Neural cell (in vitro differentiated cells): Measurements from ENCODE around the gene ALDH1A1. TPM values are rescaled to one million over a fixed set of nuclear protein-coding genes. Genes with fewer than 3 reads are reported as not detected.

ENCODE experiments used
- H2AFZ ChIP-seq: fragments of 200-600, 300-800 bp; sonication (generic), shearing (Covaris generic); 2 replicates; pipeline ENCODE4 v1.6.0; 2014; ENCODE audit warnings: low read depth, mild to moderate bottlenecking, antibody characterized with exemption, low read length, moderate library complexity
- H3F3A ChIP-seq: fragments of 200-600 bp; shearing (Covaris generic); 2 replicates; pipeline ENCODE4 v1.6.1; 2016; ENCODE audit warnings: mild to moderate bottlenecking, moderate library complexity, mixed read lengths, antibody characterized with exemption, low read length; ENCODE audit not compliant: insufficient read depth, poor library complexity, severe bottlenecking
- H3K27ac ChIP-seq: fragments of 200-600, 300-800 bp; sonication (generic), shearing (Covaris generic); 2 replicates; pipeline ENCODE4 v1.5.1; 2014; ENCODE audit warnings: mild to moderate bottlenecking, low read length, moderate library complexity
- H3K27me3 ChIP-seq: fragments of 300-800, 200-600 bp; sonication (generic), shearing (Covaris generic); 2 replicates; pipeline ENCODE4 v1.6.0; 2014; ENCODE audit warnings: mild to moderate bottlenecking, low read depth, low read length, moderate library complexity; ENCODE audit not compliant: insufficient read depth
- H3K36me3 ChIP-seq: fragments of 300-800, 200-600 bp; sonication (generic), shearing (Covaris generic); 2 replicates; pipeline ENCODE4 v1.5.1; 2014; ENCODE audit warnings: mild to moderate bottlenecking, antibody characterized with exemption, low read length, moderate library complexity; ENCODE audit not compliant: insufficient read depth
- H3K4me2 ChIP-seq: fragments of 300-800, 200-600 bp; sonication (generic), shearing (Covaris generic); 2 replicates; pipeline ENCODE4 v1.6.0; 2014; ENCODE audit warnings: mild to moderate bottlenecking, low read length
- H3K4me3 ChIP-seq: fragments of 300-800, 200-600 bp; sonication (generic), shearing (Covaris generic); 2 replicates; pipeline ENCODE4 v1.5.1; 2014; ENCODE audit warnings: mild to moderate bottlenecking, low read length, moderate library complexity
- H3K79me2 ChIP-seq: fragments of 200-600 bp; shearing (Covaris generic); replicated peaks from 2 replicates; pipeline ENCODE4 v1.6.0; 2014; ENCODE audit warnings: mild to moderate bottlenecking, low read length, moderate library complexity; ENCODE audit not compliant: insufficient read depth
- H3K9ac ChIP-seq: fragments of 300-800, 200-600 bp; sonication (generic), shearing (Covaris generic); 2 replicates; pipeline ENCODE4 v1.6.1; 2016; ENCODE audit warnings: mild to moderate bottlenecking, low read length, mixed read lengths
- H3K9me2 ChIP-seq: fragments of 200-600 bp; shearing (Covaris generic); 2 replicates; pipeline ENCODE4 v1.6.1; 2016; ENCODE audit warnings: mild to moderate bottlenecking, low read length, mixed read lengths; ENCODE audit not compliant: insufficient read depth
- H3K9me3 ChIP-seq: fragments of 200-600, 300-800 bp; sonication (generic), shearing (Covaris generic); 2 replicates; pipeline ENCODE4 v1.6.1; 2016; ENCODE audit warnings: mild to moderate bottlenecking, mixed run types, low read length, moderate library complexity, mixed read lengths
- H4K20me1 ChIP-seq: fragments of 200-600 bp; shearing (Covaris generic); 2 replicates; pipeline ENCODE4 v1.6.1; 2016; ENCODE audit warnings: mild to moderate bottlenecking, mixed run types; ENCODE audit not compliant: insufficient read depth
- CTCF ChIP-seq: fragments of 450-650 bp; IDR thresholded peaks from 2 replicates; pipeline ENCODE4 v1.5.1; 2014; ENCODE audit warnings: antibody characterized with exemption, mild to moderate bottlenecking, moderate library complexity; ENCODE audit not compliant: poor library complexity, severe bottlenecking
- EP300 ChIP-seq: fragments of 450-650 bp; conservative IDR thresholded peaks from 2 replicates; pipeline ENCODE4 v1.6.1; 2014; ENCODE audit warnings: antibody characterized with exemption, mild to moderate bottlenecking, moderate library complexity; ENCODE audit not compliant: poor library complexity, severe bottlenecking
- EZH2 ChIP-seq: fragments of 200-600, 300-800 bp; shearing (Covaris generic), sonication (generic); IDR thresholded peaks from 2 replicates; pipeline ENCODE4 v1.6.1; 2014; ENCODE audit warnings: antibody characterized with exemption, low read length, borderline replicate concordance, mild to moderate bottlenecking; ENCODE audit not compliant: insufficient read depth, poor library complexity, severe bottlenecking
- MXI1 ChIP-seq: fragments of 450-650 bp; conservative IDR thresholded peaks from 2 replicates; pipeline ENCODE4 v1.6.1; 2014; ENCODE audit warnings: antibody characterized with exemption, mild to moderate bottlenecking; ENCODE audit not compliant: poor library complexity, severe bottlenecking
- POLR2AphosphoS5 ChIP-seq: IDR thresholded peaks from 2 replicates; pipeline ENCODE4 v1.6.1; 2012
- RAD21 ChIP-seq: fragments of 450-650 bp; conservative IDR thresholded peaks from 2 replicates; pipeline ENCODE4 v1.6.1; 2014; ENCODE audit warnings: antibody characterized with exemption, mild to moderate bottlenecking, moderate library complexity
- SMC3 ChIP-seq: fragments of 450-650 bp; conservative IDR thresholded peaks from 2 replicates; pipeline ENCODE4 v1.6.1; 2014; ENCODE audit warnings: antibody characterized with exemption, mild to moderate bottlenecking, moderate library complexity; ENCODE audit not compliant: poor library complexity
- TAF1 ChIP-seq: IDR thresholded peaks from 2 replicates; pipeline ENCODE4 v1.6.1; 2012; ENCODE audit warnings: low read depth
- polyA plus RNA-seq: library from polyadenylated mRNA; depleted of rRNA; stranded (reverse); fragments of >200 nt; gene quantifications from 2 replicates; pipeline ENCODE4 v1.2.3, GENCODE V29; 2014
- TF ChIP-seq, protein P1 (sequence below): IDR thresholded peaks from 2 replicates; pipeline ENCODE4 v1.6.1; 2012; ENCODE audit warnings: borderline replicate concordance

Gene ALDH1A1
- polyA plus RNA-seq, 1 donor from 2014 or later, result not detected

DNA sequence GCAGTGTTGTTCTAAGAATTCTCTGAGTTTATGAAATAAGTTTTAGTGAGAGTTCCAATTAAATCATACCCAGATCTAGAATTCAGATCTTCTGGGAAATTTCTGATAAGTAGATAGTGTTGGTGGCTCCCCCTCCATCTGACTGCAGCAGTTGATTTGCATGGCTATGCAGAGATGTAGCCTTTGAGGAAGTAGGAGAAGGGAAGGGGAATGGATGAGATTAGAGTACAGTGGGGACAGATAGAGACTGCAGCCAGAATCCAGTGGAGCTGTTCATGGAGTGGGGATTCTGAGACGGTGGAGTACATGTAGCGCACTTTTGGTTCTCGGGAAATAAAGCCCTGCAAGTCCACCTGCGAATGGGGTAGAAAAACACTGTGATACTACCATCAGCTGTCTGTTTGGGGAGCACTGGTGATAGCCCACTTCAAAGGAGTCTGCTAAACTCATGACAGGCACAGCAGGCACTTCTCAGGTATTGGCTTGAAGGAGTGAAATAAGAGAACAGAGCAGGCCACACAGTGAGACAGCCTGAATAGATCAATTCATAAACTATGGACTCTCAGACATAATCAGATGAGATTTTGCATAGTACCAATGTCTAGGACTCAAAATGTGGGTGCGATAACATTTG, 96.8 kb downstream of the ALDH1A1 start:
- H3K27me3 ChIP-seq, result no peaks in the 10 kb centered on the region
- no peaks in the 10 kb centered on the region for H3F3A ChIP-seq
- H3K27ac ChIP-seq, result no peak overlapping the region
- H3K4me2 ChIP-seq, result no peak overlapping the region
- H3K79me2 ChIP-seq, result no peaks in the 10 kb centered on the region
- no peak overlapping the region for H3K4me3 ChIP-seq
- H3K9me2 ChIP-seq, result no peaks in the 10 kb centered on the region
- no peaks in the 10 kb centered on the region for H3K9me3 ChIP-seq
- H3K36me3 ChIP-seq, result no peaks in the 10 kb centered on the region
- H2AFZ ChIP-seq, result no peak overlapping the region
- TF ChIP-seq SMC3 (no peak), POLR2AphosphoS5 (no peak), CTCF (no peak), EZH2 (no peak), TAF1 (no peak), RAD21 (no peak), EP300 (no peak), MXI1 (no peak)
- TF ChIP-seq, protein P1, sequence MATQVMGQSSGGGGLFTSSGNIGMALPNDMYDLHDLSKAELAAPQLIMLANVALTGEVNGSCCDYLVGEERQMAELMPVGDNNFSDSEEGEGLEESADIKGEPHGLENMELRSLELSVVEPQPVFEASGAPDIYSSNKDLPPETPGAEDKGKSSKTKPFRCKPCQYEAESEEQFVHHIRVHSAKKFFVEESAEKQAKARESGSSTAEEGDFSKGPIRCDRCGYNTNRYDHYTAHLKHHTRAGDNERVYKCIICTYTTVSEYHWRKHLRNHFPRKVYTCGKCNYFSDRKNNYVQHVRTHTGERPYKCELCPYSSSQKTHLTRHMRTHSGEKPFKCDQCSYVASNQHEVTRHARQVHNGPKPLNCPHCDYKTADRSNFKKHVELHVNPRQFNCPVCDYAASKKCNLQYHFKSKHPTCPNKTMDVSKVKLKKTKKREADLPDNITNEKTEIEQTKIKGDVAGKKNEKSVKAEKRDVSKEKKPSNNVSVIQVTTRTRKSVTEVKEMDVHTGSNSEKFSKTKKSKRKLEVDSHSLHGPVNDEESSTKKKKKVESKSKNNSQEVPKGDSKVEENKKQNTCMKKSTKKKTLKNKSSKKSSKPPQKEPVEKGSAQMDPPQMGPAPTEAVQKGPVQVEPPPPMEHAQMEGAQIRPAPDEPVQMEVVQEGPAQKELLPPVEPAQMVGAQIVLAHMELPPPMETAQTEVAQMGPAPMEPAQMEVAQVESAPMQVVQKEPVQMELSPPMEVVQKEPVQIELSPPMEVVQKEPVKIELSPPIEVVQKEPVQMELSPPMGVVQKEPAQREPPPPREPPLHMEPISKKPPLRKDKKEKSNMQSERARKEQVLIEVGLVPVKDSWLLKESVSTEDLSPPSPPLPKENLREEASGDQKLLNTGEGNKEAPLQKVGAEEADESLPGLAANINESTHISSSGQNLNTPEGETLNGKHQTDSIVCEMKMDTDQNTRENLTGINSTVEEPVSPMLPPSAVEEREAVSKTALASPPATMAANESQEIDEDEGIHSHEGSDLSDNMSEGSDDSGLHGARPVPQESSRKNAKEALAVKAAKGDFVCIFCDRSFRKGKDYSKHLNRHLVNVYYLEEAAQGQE, result no peak
- H3K9ac ChIP-seq, result no peak overlapping the region
- H4K20me1 ChIP-seq, result no peaks in the 10 kb centered on the region

DNA sequence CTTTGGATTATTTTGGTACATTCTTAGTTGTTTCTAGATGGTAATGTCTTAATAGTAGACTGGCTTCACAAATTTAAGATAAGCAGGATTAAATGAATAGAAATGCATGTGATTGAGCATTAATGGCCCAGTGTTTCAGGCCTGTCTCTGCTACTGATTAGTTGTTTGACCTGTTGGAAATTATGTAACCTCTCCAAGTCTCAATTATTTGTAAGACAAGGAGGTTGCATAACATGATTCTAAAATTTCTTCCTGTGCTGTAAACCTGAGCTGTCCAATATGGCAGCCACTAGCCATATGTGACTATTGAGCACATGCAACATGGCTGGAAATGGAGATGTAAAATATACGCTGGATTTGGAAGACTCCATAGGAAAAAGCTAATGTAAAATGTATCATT, 97.5 kb downstream of the ALDH1A1 start:
- H3K4me3 ChIP-seq, result no peak overlapping the region
- no peak overlapping the region for H3K27ac ChIP-seq
- H3K9me3 ChIP-seq, result no peaks in the 10 kb centered on the region
- no peak overlapping the region for H2AFZ ChIP-seq
- H3K9me2 ChIP-seq, result no peaks in the 10 kb centered on the region
- H3K4me2 ChIP-seq, result no peak overlapping the region
- H3K9ac ChIP-seq, result no peak overlapping the region
- H4K20me1 ChIP-seq, result no peaks in the 10 kb centered on the region
- no peaks in the 10 kb centered on the region for H3F3A ChIP-seq
- no peaks in the 10 kb centered on the region for H3K36me3 ChIP-seq
- no peak for TF ChIP-seq MXI1
- no peaks in the 10 kb centered on the region for H3K79me2 ChIP-seq
- no peaks in the 10 kb centered on the region for H3K27me3 ChIP-seq

Other genes with a start within 250 kb of the ALDH1A1 start
- 4.1 and 5.8 TPM in 2 replicates for gene ANXA1, start 198.8 kb upstream of the ALDH1A1 start, polyA plus RNA-seq